GM21786 (cell line): ENCODE data around the gene PLEKHN1.

Experiments
- ATAC-seq: cut with Tn5 transposase; IDR thresholded peaks from one replicate; pipeline ENCODE4 v1.9.1; 2021; ENCODE audit not compliant: unreplicated experiment

Gene PLEKHN1

GRCh38 chr1:929712-930632 lies 36.3 kb upstream of the PLEKHN1 start:
- no peak for ATAC-seq

GRCh38 chr1:930633-931138 lies 35.6 kb upstream of the PLEKHN1 start:
- ATAC-seq: no peak

GRCh38 chr1:931380-932172 lies 34.7 kb upstream of the PLEKHN1 start:
- ATAC-seq: no peak

- ATAC-seq: no peak
Measured at GRCh38 chr1:932173-932510, 34.1 kb upstream of the PLEKHN1 start.

GRCh38 chr1:932776-933602 lies 33.3 kb upstream of the PLEKHN1 start:
- ATAC-seq: no peak

- no peak for ATAC-seq
Measured at GRCh38 chr1:933603-933940, 32.7 kb upstream of the PLEKHN1 start.

- ATAC-seq: no peak
Measured at GRCh38 chr1:934991-935750, 31.1 kb upstream of the PLEKHN1 start.

GRCh38 chr1:935751-936231 lies 30.5 kb upstream of the PLEKHN1 start:
- no peak for ATAC-seq

GRCh38 chr1:936348-937264 lies 29.7 kb upstream of the PLEKHN1 start:
- ATAC-seq: no peak

GRCh38 chr1:937521-937920 lies 28.8 kb upstream of the PLEKHN1 start:
- no peak for ATAC-seq

- no peak for ATAC-seq
Measured at GRCh38 chr1:938088-938683, 28.1 kb upstream of the PLEKHN1 start.

GRCh38 chr1:938711-939489 lies 27.4 kb upstream of the PLEKHN1 start:
- no peak for ATAC-seq

GRCh38 chr1:939511-940106 lies 26.7 kb upstream of the PLEKHN1 start:
- no peak for ATAC-seq

- no peak for ATAC-seq
Measured at GRCh38 chr1:940107-941014, 25.9 kb upstream of the PLEKHN1 start.

- no peak for ATAC-seq
Measured at GRCh38 chr1:941015-941587, 25.2 kb upstream of the PLEKHN1 start.
